ENCODE measurements around the gene KRT76. TPM values are rescaled to one million over a fixed set of nuclear protein-coding genes. Genes with fewer than 3 reads are reported as not detected.

KRT76 gene
- total RNA-seq, 1 experiment from 2014 or later: not detected

DNA sequence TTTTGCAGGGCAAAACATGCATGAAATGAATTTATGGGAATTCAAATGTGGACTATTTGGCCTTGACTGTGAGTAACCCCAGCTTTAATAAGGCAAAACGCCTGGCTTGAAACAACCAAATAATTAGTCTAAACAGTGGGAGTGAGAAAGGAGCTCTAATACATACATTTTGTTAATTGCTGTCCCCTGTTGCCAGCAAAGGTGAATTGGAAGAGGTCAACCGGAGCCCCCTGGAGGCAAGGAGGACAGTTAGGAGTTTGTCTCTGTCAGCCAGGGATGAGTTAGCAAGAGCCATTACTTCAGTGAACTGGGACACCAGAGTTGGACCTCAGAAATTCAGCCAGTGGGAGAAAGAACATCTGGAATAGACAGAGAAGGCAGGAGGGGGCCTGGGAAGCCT is 17.4 kb downstream of the KRT76 start:
- DNase-seq (ENCODE audit: low read depth): no peak

- no peak for DNase-seq (ENCODE audit: low read depth)
These were observed 17.9 kb downstream of the KRT76 start for GRCh38 chr12:52759218-52759617.

GRCh38 chr12:52757449-52758176 is 19.5 kb downstream of the KRT76 start:
- DNase-seq (ENCODE audit: low read depth): no peak

GRCh38 chr12:52756281-52756960 is 20.7 kb downstream of the KRT76 start:
- DNase-seq (ENCODE audit: low read depth): no peak

GRCh38 chr12:52755533-52755932 is 21.6 kb downstream of the KRT76 start:
- no peak for DNase-seq (ENCODE audit: low read depth)

DNA sequence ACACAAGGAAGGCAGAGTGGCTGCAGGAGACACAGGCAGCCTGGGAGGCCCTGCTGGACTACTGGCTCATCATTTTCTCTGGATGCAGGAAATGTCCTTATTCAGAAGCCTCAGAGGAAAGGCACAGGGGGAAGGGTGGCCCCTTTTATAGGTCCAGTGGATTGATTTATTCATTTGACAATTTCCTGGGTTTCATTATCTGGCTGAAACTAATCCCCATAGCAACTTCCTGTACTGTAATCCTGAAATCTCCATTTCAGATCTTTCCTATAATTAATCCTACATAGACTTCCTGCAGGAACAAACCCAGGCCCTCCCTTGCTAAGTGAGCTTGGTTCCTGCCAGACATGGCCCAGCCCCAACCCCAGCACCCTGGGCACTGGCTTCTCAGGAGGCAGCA is 23.0 kb downstream of the KRT76 start:
- no peak for DNase-seq (ENCODE audit: low read depth)

GRCh38 chr12:52753283-52753682 is 23.9 kb downstream of the KRT76 start:
- no peak for DNase-seq (ENCODE audit: low read depth)

GRCh38 chr12:52752516-52752915 is 24.6 kb downstream of the KRT76 start:
- no peak for DNase-seq (ENCODE audit: low read depth)

DNA sequence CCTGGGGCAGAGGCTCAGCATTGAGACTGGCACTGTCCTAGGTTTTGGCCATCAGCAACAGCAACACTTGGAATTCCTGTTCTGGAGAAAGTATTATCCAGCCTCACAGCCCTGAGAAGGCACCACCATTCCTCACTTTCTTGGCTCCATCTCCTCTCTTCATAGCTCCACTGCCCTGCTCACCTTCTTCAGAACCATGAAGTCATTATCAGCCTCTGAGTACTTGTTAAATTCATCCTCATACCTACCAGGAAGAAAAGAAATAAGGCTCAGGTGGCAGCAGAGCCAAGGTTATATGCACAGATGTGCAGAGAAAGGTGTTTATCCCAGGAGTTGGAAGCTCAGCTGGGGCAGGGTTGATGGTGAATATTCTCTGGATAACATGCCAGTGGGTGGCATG is 25.4 kb downstream of the KRT76 start:
- no peak for DNase-seq (ENCODE audit: low read depth)

GRCh38 chr12:52750532-52750931 is 26.6 kb downstream of the KRT76 start:
- peak; percentile 3 for DNase-seq (ENCODE audit: low read depth)

DNA sequence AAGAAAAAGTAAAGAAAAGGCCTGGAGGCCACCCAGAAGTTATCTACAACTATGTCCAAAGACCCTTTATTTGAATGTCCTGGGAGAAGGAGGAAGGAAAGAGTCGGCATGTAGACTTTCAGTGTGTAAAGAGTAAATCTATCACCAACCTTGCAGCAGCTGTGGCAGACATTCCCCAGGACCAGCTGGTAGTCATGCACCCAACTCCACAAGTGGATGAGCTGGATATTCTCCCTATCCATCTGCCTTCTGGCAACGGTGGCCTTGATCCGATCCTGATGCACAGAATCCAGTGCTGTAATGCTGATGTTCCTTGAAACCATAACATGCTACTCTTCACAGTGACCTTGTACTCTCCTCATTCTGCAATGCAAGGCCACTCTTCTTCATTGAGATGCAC is 27.3 kb downstream of the KRT76 start:
- no peak for DNase-seq (ENCODE audit: low read depth)

GRCh38 chr12:52748578-52748977 is 28.6 kb downstream of the KRT76 start:
- DNase-seq (ENCODE audit: low read depth): no peak

DNA sequence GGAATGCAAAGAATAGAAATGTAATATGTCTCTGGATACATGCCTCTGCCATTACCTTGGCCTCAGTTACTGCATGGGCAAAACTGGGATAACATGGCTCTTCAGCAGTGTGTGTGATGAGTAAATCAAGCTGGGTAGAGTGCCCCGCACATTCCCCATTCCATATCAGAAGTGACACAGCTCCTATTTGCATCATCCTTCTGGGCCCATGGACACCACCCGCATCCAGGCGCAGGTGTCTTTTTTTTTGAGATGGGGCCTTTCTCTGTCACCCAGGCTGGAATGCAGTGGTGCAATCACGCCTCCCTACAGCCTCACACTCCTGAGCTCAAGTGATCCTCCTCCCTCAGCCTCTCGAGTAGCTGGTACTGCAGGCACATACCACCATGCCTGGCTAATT is 31.6 kb downstream of the KRT76 start:
- DNase-seq (ENCODE audit: low read depth): no peak

DNA sequence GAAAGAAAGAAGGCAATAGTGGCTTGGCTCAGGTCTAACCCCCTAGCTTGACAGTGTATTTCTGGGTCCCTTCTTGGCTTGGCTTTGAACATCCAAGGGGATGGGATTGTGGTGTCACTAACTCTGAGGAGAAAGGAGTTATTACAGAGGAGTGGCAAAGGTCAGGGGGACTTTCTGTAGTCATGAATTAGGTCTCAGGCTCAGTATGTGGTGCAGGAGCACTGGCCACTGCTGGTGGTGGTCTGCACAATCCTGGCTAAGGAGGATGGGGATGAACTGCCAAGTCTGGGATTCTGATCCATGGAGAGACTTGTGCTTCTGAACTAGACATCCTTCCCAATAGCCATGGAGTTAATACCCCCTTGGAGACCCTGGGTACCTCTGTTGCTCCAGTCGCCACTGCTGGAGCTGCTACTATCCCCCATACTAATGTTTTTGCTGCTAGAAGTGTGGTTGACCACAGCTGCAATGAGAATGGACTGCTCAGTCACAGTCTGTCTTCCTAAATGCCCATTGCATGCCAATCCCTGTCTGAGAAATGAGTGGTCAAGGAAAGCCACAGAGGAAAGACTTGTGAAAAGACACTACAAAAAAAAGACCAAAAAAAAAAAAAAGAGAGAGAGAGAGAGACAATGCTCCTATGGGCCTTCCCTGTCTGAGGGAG is 32.5 kb downstream of the KRT76 start:
- no peak for DNase-seq (ENCODE audit: low read depth)

DNA sequence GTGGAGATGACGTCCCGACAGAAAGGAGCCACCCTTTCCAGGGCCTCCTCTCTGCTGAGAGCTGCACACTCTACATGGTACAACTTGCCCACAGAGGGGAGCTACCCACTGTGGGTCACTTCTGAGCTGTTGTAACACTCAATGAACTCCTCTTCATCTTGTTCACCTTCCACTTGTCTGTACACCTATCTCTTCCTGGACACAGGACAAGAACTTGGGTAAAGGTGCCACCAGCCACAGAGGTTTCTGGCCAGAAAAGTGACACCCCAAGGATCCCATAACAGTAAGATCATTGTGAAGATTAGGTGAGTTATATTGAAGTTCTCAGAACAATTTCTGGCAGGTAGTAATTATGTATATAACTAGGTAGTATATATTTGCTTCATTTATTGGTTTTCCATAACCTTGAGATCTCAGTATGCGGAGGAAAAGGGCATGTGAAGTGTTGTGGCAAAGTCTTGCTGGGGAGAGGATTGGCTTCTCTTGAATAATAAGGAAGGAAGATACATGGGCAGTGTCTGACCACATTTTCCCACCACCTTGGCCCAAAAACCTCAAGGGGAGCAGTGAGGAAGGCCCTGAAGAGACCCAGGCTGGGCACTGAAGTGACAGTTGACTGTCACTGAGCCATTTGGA is 34.2 kb downstream of the KRT76 start:
- DNase-seq (ENCODE audit: low read depth): no peak

DNA sequence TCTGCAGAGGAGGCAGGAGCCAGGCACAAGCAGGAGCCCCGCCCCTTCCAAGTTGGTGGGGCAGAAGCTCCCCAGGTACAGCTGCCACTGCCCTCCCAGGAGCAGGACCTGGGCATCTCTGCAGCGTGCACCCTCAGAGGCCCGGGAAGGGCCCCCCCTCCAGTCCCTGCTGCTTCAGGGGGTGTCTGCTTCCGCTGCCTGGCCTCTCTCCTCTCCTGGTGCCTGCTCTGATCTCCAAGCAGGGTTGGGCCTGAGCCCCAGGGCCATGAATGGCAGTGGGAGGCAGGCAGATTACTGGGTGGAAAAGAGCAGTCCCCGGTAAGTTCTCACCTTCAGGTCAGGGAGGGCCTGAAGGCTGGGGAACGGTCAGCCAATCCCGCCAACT is 35.0 kb downstream of the KRT76 start:
- DNase-seq (ENCODE audit: low read depth): no peak

DNA sequence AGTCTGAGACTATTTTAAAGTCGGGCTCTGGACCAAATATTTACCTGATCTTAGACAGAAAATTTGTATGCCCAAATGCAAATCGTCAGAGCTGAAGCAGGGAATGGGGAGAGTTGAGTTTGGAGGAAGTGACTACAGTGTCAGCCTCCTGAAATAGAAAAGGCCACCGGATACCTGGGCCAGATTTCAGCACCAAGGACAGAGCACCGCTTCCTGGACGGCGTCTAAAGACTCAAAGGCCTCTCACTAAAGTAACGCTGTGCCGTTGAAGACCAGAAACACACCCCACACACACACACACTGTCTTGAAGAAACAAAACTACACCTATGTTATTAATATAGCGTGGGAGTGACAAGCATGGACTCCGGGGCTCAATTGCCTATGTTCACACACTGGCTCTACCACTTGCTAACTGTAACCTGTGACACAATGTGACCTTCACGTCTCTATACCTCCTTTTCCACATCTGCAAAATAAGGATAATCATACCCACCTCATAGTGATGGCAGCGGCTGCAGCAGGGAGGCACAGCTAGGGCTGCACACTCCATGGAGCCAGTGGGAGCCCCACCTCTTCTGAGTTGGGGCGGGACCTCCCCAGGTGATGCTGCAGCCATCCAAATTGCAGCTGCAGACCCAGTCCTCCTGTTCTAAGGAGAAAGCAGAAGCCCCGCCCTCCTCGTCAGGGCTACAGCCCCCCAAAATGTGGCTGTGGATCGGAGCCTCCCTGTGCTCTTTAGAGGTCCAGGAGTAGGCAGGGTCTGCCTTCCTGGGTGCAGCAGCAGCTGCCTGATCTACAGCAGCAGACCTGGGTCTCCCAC is 35.6 kb downstream of the KRT76 start:
- DNase-seq (ENCODE audit: low read depth): peak; percentile 54

DNA sequence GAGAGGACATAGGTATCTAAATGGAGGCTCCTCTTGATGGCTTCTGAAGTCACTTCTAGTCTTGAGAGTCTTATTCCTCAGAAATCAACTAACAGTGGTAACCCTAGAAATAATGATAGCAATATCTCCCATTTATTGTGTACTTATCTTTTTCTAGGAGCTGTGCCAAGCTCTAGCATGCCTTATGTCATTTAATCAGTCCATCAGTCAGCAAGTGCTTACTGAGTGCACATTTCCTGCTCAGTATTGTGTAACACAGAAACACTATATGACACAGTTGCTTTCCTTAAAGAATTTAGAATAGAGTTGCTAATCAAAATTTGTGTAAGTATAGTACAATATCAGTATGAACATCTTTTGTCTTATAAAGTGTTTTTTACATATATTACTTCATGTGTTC is 36.6 kb downstream of the KRT76 start:
- DNase-seq (ENCODE audit: low read depth): no peak

- DNase-seq (ENCODE audit: low read depth): no peak
These were observed 37.2 kb downstream of the KRT76 start for GRCh38 chr12:52739963-52740362.

DNA sequence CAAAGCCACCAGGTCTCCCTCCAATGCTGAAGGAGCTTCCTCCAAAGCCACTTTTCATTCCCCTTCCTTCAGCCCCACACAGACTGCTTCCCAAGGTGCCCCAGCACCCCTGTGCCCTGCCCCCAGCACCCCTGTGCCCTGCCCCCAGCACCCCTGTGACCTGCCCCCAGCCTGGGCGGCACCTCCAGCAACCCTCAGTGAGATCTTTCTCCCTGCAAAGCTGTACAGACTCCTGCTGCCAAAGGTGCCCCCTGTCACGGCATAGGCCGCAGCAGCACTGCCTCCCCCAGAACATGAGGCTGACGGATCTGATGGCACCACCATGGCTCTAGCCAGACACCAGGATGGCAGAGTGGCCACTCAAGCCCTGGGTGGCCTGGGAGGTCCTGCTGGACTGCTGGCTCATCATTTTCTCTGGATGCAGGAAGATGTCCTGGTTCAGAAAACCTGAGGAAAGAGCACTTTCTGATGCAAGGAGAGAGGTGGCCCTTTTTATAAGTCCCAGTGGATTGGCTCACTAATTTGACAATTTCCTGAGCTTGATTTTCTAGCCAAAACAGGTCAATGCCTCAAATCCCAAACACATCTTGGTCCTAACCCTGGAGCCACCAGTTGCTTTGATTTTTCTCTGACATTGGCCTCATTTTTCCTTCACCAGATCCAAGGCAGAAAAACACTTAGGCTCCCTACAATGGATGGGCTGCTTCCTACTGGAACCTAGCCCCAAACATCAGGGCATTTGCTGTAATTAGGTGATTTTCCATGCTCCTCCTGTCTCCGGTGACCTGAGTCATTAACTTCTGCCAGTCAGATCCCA is 41.1 kb downstream of the KRT76 start:
- no peak for DNase-seq (ENCODE audit: low read depth)

DNA sequence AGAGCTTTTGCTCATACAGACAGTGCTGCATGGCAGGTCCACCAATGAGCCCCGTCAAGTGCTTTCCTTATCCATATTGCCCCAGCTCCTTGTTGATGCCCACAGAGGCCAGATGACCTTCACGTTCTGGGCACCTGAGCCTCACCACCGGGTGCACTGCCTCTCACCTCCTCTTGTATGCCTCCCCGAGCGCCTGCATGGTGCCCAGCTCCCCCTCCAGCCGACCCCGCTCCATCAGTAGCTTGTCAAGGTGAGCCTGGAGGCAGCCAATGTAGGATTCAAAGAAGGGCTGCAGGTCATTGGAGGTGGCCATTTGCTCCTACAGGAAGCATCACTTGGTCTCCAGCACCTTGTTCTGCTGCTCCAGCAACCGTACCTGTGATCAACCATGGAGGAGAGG is 42.0 kb downstream of the KRT76 start:
- no peak for DNase-seq (ENCODE audit: low read depth)
